ENCODE data around the gene CERS5.

GRCh38 chr12:50087151-50087550 is 80.0 kb downstream of the CERS5 start:
- TF ChIP-seq HNF4G (IDR thresholded peaks at IDR 0.05) (no peak), CTCF (IDR thresholded peaks at IDR 0.05; ENCODE audit: low read depth, low read length, missing input control) (no peak), TAF1 (conservative IDR thresholded peaks at IDR 0.05) (no peak), REST (IDR thresholded peaks at IDR 0.05) (no peak), MAX (IDR thresholded peaks at IDR 0.05) (no peak), YY1 (IDR thresholded peaks at IDR 0.05) (no peak), RXRA (IDR thresholded peaks at IDR 0.05) (no peak), RAD21 (IDR thresholded peaks at IDR 0.05) (no peak), JUND (IDR thresholded peaks at IDR 0.05) (no peak), SP1 (IDR thresholded peaks at IDR 0.05) (no peak), GABPA (IDR thresholded peaks at IDR 0.05 in 1 of 2, conservative IDR thresholded peaks at IDR 0.05 in 1 of 2) (no peak), FOXA1 (IDR thresholded peaks at IDR 0.05) (no peak), ATF3 (IDR thresholded peaks at IDR 0.05) (no peak), NR2F2 (IDR thresholded peaks at IDR 0.05) (no peak)

All from liver (tissue), 3 donors.